ENCODE measurements around the gene SLC8A1. TPM values are rescaled to one million over a fixed set of nuclear protein-coding genes. Genes with fewer than 3 reads are reported as not detected.

The SLC8A1 gene
- total RNA-seq, 2 donors from 2014 or later = 0.66 to 7.8 TPM

- peaks cover 16% of the 10 kb centered on the region for H3K4me1 ChIP-seq
- TF ChIP-seq POLR2A (IDR thresholded peaks at IDR 0.05) (no peak), CTCF (IDR thresholded peaks at IDR 0.05) (no peak)
- DNase-seq (no peak), ATAC-seq (no peak)
- intact Hi-C loops (cut with DNase I) = no loop called here
- 89 to 92% methylated on average over 4 of the region's 4 CpGs for WGBS, 2 donors
- H3K27me3 ChIP-seq = no peaks in the 10 kb centered on the region
- H3K9me3 ChIP-seq = no peaks in the 10 kb centered on the region
- no peaks in the 10 kb centered on the region for H3K36me3 ChIP-seq (replicated peaks in 1 of 2; ENCODE audit: insufficient read depth in 1 of 2, low read depth in 2 of 2)
- H3K4me3 ChIP-seq = no peak overlapping the region
- H3K27ac ChIP-seq = no peak overlapping the region
Measured at GRCh38 chr2:40361478-40361877, 90.4 kb downstream of the SLC8A1 start.

GRCh38 chr2:40360652-40361051 is 91.2 kb downstream of the SLC8A1 start:
- 22 to 41% methylated on average over 1 of the region's 1 CpG for WGBS, 2 donors
- H3K27me3 ChIP-seq = no peaks in the 10 kb centered on the region
- H3K27ac ChIP-seq = no peak overlapping the region
- H3K4me3 ChIP-seq = no peak overlapping the region
- TF ChIP-seq POLR2A (IDR thresholded peaks at IDR 0.05) (no peak), CTCF (IDR thresholded peaks at IDR 0.05) (no peak)
- intact Hi-C loops (cut with DNase I) = no loop called here
- no peaks in the 10 kb centered on the region for H3K9me3 ChIP-seq
- H3K4me1 ChIP-seq = peaks cover 16% of the 10 kb centered on the region
- ATAC-seq = no peak
- DNase-seq = no peak
- no peaks in the 10 kb centered on the region for H3K36me3 ChIP-seq (replicated peaks in 1 of 2; ENCODE audit: insufficient read depth in 1 of 2, low read depth in 2 of 2)

GRCh38 chr2:40359811-40360210 is 92.1 kb downstream of the SLC8A1 start:
- no peak for ATAC-seq
- TF ChIP-seq POLR2A (IDR thresholded peaks at IDR 0.05) (no peak), CTCF (IDR thresholded peaks at IDR 0.05) (no peak)
- peaks cover 15% of the 10 kb centered on the region for H3K4me1 ChIP-seq
- intact Hi-C loops (cut with DNase I) = no loop called here
- no peak for DNase-seq
- H3K36me3 ChIP-seq (replicated peaks in 1 of 2; ENCODE audit: insufficient read depth in 1 of 2, low read depth in 2 of 2) = no peaks in the 10 kb centered on the region
- no peaks in the 10 kb centered on the region for H3K27me3 ChIP-seq
- WGBS, 2 donors = 61 to 82% methylated on average over 2 of the region's 2 CpGs
- H3K4me3 ChIP-seq = no peak overlapping the region
- no peak overlapping the region for H3K27ac ChIP-seq
- no peaks in the 10 kb centered on the region for H3K9me3 ChIP-seq

GRCh38 chr2:40358783-40359182 is 93.1 kb downstream of the SLC8A1 start:
- intact Hi-C loops (cut with DNase I) = no loop called here
- H3K36me3 ChIP-seq (replicated peaks in 1 of 2; ENCODE audit: insufficient read depth in 1 of 2, low read depth in 2 of 2) = no peaks in the 10 kb centered on the region
- H3K27me3 ChIP-seq = no peaks in the 10 kb centered on the region
- ATAC-seq (no peak), DNase-seq (no peak)
- H3K4me1 ChIP-seq = peaks cover 5% of the 10 kb centered on the region
- H3K27ac ChIP-seq = no peak overlapping the region
- no peaks in the 10 kb centered on the region for H3K9me3 ChIP-seq
- 67 to 69% methylated on average over 8 of the region's 8 CpGs for WGBS, 2 donors
- no peak overlapping the region for H3K4me3 ChIP-seq
- TF ChIP-seq POLR2A (IDR thresholded peaks at IDR 0.05) = no peak
- TF ChIP-seq CTCF (IDR thresholded peaks at IDR 0.05) = no peak

- WGBS, 2 donors = 66 to 67% methylated on average over 3 of the region's 3 CpGs
- intact Hi-C loops (cut with DNase I) = no loop called here
- DNase-seq = no peak
- no peaks in the 10 kb centered on the region for H3K9me3 ChIP-seq
- H3K4me1 ChIP-seq = no peaks in the 10 kb centered on the region
- H3K36me3 ChIP-seq (replicated peaks in 1 of 2; ENCODE audit: insufficient read depth in 1 of 2, low read depth in 2 of 2) = no peaks in the 10 kb centered on the region
- TF ChIP-seq CTCF (IDR thresholded peaks at IDR 0.05) (no peak), POLR2A (IDR thresholded peaks at IDR 0.05) (no peak)
- H3K4me3 ChIP-seq = no peak overlapping the region
- no peak for ATAC-seq
- H3K27me3 ChIP-seq = no peaks in the 10 kb centered on the region
- H3K27ac ChIP-seq = no peak overlapping the region
Measured at GRCh38 chr2:40357667-40358066, 94.2 kb downstream of the SLC8A1 start.
